GM12878 (cell line): Measurements from ENCODE around the gene ZNF148. TPM values are rescaled to one million over a fixed set of nuclear protein-coding genes. Genes with fewer than 3 reads are reported as not detected.

ENCODE experiments used
- ATAC-seq: fragments of 200-7000 bp; cut with Tn5 transposase; 3 replicates; pipeline ENCODE4 v1.9.1; 2020; ENCODE audit warnings: mild to moderate bottlenecking, moderate library complexity
- BruUV-seq: library from RNA; stranded (reverse); fragments of 400-500 nt; replicated peaks from 2 replicates; lab custom pipeline; 2021; lab: Mats Ljungman, UMichigan
- CTCF ChIA-PET: fragments of 300-600 bp; sonication (Branson Sonifier 250); formaldehyde crosslinking; extraction: SDS; loops from one replicate; lab custom pipeline; 2021; ENCODE audit warnings: inconsistent platforms; lab: Yijun Ruan, JAX
- POLR2A ChIA-PET: fragments of 350-600 bp; formaldehyde crosslinking; extraction: SDS; loops from one replicate; lab custom pipeline; 2021; ENCODE audit warnings: inconsistent platforms; lab: Charles Lee
- RAD21 ChIA-PET: fragments of 300-600 bp; sonication (Branson Sonifier 250); formaldehyde crosslinking; loops from one replicate; lab custom pipeline; 2023; ENCODE audit warnings: antibody characterized with exemption; ENCODE audit not compliant: unreplicated experiment; lab: Charles Lee
- SMC1A ChIA-PET: fragments of 300-600 bp; sonication (Branson Sonifier 250); formaldehyde crosslinking; loops from one replicate; lab custom pipeline; 2023; ENCODE audit not compliant: unreplicated experiment, uncharacterized antibody; lab: Charles Lee
- DNase-seq: peaks from one replicate; pipeline ENCODE4 v3.0.0-alpha.2; 2011; ENCODE audit warnings: low read depth, low spot score
- FAIRE-seq: peaks from 3 replicates; lab custom pipeline; 2011; peaks lifted over from hg19 to GRCh38; lab: Jason Lieb, UNC
- H2AFZ ChIP-seq: 2 replicates; pipeline ENCODE4 v1.6.0; 2011; ENCODE audit warnings: low read depth, low read length, control low read depth; ENCODE audit not compliant: control insufficient read depth
- H3K27ac ChIP-seq: 2 replicates; pipeline ENCODE4 v1.5.1; 2011; ENCODE audit warnings: control low read depth; ENCODE audit not compliant: control insufficient read depth, insufficient read depth
- H3K27me3 ChIP-seq, 2 experiments: replicated peaks in 1 of 2; 2 replicates each; pipeline versions ENCODE4 v1.6.0 to v1.6.1; 2011; ENCODE audit warnings: low read length in 1 of 2; ENCODE audit not compliant: control insufficient read depth in 2 of 2, insufficient read depth in 2 of 2
- H3K36me3 ChIP-seq, 2 experiments: 2 replicates each; pipeline ENCODE4 v1.5.1; 2011; ENCODE audit warnings: low read length in 1 of 2; ENCODE audit not compliant: control insufficient read depth in 2 of 2, insufficient read depth in 2 of 2
- H3K4me1 ChIP-seq: 2 replicates; pipeline ENCODE4 v1.6.1; 2011; ENCODE audit warnings: mild to moderate bottlenecking, low read length, moderate library complexity, mixed read lengths; ENCODE audit not compliant: control insufficient read depth, insufficient read depth
- H3K4me2 ChIP-seq: 2 replicates; pipeline ENCODE4 v1.6.0; 2011; ENCODE audit warnings: control low read depth; ENCODE audit not compliant: control insufficient read depth, insufficient read depth
- H3K4me3 ChIP-seq: fragments of 200-600 bp; sonication (generic); 2 replicates; pipeline ENCODE4 v1.5.1; 2016
- H3K79me2 ChIP-seq: 2 replicates; pipeline ENCODE4 v1.6.0; 2011; ENCODE audit warnings: low read length; ENCODE audit not compliant: control insufficient read depth, insufficient read depth
- H3K9ac ChIP-seq: 2 replicates; pipeline ENCODE4 v1.8.0; 2011; ENCODE audit warnings: low read length, control low read depth, mixed read lengths; ENCODE audit not compliant: control insufficient read depth, insufficient read depth
- H3K9me3 ChIP-seq: replicated peaks from 3 replicates; pipeline ENCODE4 v1.5.1; 2011; ENCODE audit warnings: mild to moderate bottlenecking, low read length; ENCODE audit not compliant: control insufficient read depth, insufficient read depth
- H4K20me1 ChIP-seq: 2 replicates; pipeline ENCODE4 v1.6.0; 2011; ENCODE audit not compliant: control insufficient read depth, insufficient read depth
- CHD4 ChIP-seq: fragments of 200-600 bp; sonication (generic); IDR thresholded peaks from 2 replicates; pipeline ENCODE4 v1.6.1; 2016; ENCODE audit warnings: mild to moderate bottlenecking
- MEF2A ChIP-seq: IDR thresholded peaks from 2 replicates; pipeline ENCODE4 v1.6.1; 2011; ENCODE audit warnings: low read depth, mild to moderate bottlenecking, low read length, moderate library complexity; ENCODE audit not compliant: insufficient read depth
- POU2F2 ChIP-seq: IDR thresholded peaks from 3 replicates; pipeline ENCODE4 v1.6.1; 2011; ENCODE audit warnings: low read depth, mild to moderate bottlenecking, low read length, borderline replicate concordance
- RAD21 ChIP-seq: IDR thresholded peaks from 2 replicates; pipeline ENCODE4 v1.6.1; 2011; ENCODE audit warnings: mild to moderate bottlenecking, low read depth, low read length, moderate library complexity; ENCODE audit not compliant: insufficient read depth
- SMARCA5 ChIP-seq: fragments of 450-650 bp; IDR thresholded peaks from 2 replicates; pipeline ENCODE4 v1.6.1; 2017; ENCODE audit warnings: mild to moderate bottlenecking
- SREBF1 ChIP-seq: IDR thresholded peaks from 2 replicates; pipeline ENCODE4 v1.6.1; 2012; ENCODE audit warnings: mild to moderate bottlenecking, low read length
- TAF1 ChIP-seq: IDR thresholded peaks from 2 replicates; pipeline ENCODE4 v1.6.1; 2011; ENCODE audit warnings: mild to moderate bottlenecking, low read depth, low read length, borderline replicate concordance
- ZNF217 ChIP-seq: fragments of 450-650 bp; IDR thresholded peaks from 2 replicates; pipeline ENCODE4 v1.6.1; 2017; ENCODE audit warnings: antibody characterized with exemption, mild to moderate bottlenecking
- ZNF384 ChIP-seq: IDR thresholded peaks from 2 replicates; pipeline ENCODE4 v1.6.1; 2012; ENCODE audit warnings: low read depth, mild to moderate bottlenecking, low read length, improper control_type of control experiment, borderline replicate concordance
- WGBS: methylation state at CpG from one replicate; pipeline ENCODE4 v1.1.6; 2016; ENCODE audit warnings: low lambda C conversion rate; ENCODE audit not compliant: insufficient replicate concordance, insufficient coverage; ENCODE audit errors: missing lambda C conversion rate; 5-methylcytosine and 5-hydroxymethylcytosine counted together
- in situ Hi-C: fragments of 300-500 bp; cut with MboI; formaldehyde crosslinking; loops from 9 replicates; pipeline ENCODE4 v1.14.3; 2018; ENCODE audit warnings: mixed read lengths
- intact Hi-C: fragments of 100-400 bp; cut with micrococcal nuclease; formaldehyde crosslinking; loops from one replicate; pipeline ENCODE4 v1.14.2; 2022; ENCODE audit not compliant: unreplicated experiment
- polyA plus RNA-seq, 11 experiments: library from polyadenylated mRNA; depleted of rRNA in 4 of 11; unstranded in 6 of 11; stranded (reverse) in 5 of 11; fragments of >200 nt; fragmentation: Nextera tagmentation in 4 of 11; fragmentation: Illumina TruSeq in 1 of 11; extraction: Ambion mirVana in 4 of 11; extraction: Trizol in 1 of 11; gene quantifications; 1 replicate in 1 of 11; 2 replicates in 10 of 11; pipeline versions ENCODE4 v1.2.1 to v1.2.3, GENCODE V29; 2011 to 2016; ENCODE audit warnings: inconsistent platforms in 2 of 11, missing spikeins in 2 of 11, low read depth in 1 of 11
- total RNA-seq, 4 experiments: library from RNA; depleted of rRNA in 3 of 4; stranded (reverse); fragments of >200 nt in 3 of 4; fragmentation: Illumina TruSeq in 1 of 4; extraction: Trizol in 1 of 4; gene quantifications; 2 replicates each; pipeline versions ENCODE4 v1.2.1 to v1.2.3, GENCODE V29; 2013 to 2021
- TF ChIP-seq, protein P1 (sequence below): fragments of 450-650 bp; IDR thresholded peaks from 2 replicates; pipeline ENCODE4 v1.6.1; 2017; ENCODE audit warnings: borderline replicate concordance
- TF ChIP-seq, protein P2 (sequence below): fragments of 450-650 bp; formaldehyde crosslinking; IDR thresholded peaks from 2 replicates; pipeline ENCODE4 v1.4.0; 2020; ENCODE audit warnings: mild to moderate bottlenecking, moderate library complexity
- TF ChIP-seq, protein P3 (sequence below): fragments of 450-650 bp; IDR thresholded peaks from 2 replicates; pipeline ENCODE4 v1.6.1; 2018; ENCODE audit warnings: borderline replicate concordance, mild to moderate bottlenecking; ENCODE audit not compliant: partially characterized antibody

The ZNF148 gene
- total and polyA plus RNA-seq, 10 of the 15 experiments (the other 5 are each of a cell fraction or from before 2014, with no cell fraction given) = 8.6 to 40.4 (median 26.7) TPM

DNA sequence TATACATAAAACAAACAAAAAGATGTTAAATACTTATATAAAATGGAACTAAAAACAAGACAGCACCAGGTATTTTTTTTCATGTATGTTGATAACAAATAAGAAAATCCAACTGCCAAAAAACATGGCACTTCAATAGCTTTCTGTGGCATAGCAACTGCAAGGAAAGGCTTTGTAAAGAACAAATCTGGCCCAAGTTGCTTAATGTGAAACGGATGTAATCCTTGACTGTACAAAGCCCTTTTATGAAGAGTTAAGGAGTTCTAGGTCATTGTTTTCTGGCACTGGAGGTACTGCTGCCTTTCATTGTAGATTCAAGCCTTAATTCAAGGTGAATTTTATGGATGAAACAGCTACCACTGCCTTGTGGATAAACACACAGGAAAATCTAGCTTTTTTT, 93.7 kb downstream of the ZNF148 start:
- no peaks in the 10 kb centered on the region for H4K20me1 ChIP-seq
- intact Hi-C loops = loop anchor here (10.0 kb wide), 1 partner anchor 153 kb away; no protein-coding TSS in a partner anchor
- TF ChIP-seq, protein P1, sequence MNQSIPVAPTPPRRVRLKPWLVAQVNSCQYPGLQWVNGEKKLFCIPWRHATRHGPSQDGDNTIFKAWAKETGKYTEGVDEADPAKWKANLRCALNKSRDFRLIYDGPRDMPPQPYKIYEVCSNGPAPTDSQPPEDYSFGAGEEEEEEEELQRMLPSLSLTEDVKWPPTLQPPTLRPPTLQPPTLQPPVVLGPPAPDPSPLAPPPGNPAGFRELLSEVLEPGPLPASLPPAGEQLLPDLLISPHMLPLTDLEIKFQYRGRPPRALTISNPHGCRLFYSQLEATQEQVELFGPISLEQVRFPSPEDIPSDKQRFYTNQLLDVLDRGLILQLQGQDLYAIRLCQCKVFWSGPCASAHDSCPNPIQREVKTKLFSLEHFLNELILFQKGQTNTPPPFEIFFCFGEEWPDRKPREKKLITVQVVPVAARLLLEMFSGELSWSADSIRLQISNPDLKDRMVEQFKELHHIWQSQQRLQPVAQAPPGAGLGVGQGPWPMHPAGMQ = no peak
- TF ChIP-seq, protein P2, sequence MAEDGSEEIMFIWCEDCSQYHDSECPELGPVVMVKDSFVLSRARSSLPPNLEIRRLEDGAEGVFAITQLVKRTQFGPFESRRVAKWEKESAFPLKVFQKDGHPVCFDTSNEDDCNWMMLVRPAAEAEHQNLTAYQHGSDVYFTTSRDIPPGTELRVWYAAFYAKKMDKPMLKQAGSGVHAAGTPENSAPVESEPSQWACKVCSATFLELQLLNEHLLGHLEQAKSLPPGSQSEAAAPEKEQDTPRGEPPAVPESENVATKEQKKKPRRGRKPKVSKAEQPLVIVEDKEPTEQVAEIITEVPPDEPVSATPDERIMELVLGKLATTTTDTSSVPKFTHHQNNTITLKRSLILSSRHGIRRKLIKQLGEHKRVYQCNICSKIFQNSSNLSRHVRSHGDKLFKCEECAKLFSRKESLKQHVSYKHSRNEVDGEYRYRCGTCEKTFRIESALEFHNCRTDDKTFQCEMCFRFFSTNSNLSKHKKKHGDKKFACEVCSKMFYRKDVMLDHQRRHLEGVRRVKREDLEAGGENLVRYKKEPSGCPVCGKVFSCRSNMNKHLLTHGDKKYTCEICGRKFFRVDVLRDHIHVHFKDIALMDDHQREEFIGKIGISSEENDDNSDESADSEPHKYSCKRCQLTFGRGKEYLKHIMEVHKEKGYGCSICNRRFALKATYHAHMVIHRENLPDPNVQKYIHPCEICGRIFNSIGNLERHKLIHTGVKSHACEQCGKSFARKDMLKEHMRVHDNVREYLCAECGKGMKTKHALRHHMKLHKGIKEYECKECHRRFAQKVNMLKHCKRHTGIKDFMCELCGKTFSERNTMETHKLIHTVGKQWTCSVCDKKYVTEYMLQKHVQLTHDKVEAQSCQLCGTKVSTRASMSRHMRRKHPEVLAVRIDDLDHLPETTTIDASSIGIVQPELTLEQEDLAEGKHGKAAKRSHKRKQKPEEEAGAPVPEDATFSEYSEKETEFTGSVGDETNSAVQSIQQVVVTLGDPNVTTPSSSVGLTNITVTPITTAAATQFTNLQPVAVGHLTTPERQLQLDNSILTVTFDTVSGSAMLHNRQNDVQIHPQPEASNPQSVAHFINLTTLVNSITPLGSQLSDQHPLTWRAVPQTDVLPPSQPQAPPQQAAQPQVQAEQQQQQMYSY (CRISPR knock-in tag) = no peak
- no peak for TF ChIP-seq ZNF217
- no peak for TF ChIP-seq MEF2A
- no peak for TF ChIP-seq ZNF384
- no peak for TF ChIP-seq TAF1
- no peak for TF ChIP-seq CHD4
- no peak for TF ChIP-seq SMARCA5
- TF ChIP-seq POU2F2 = no peak
- TF ChIP-seq SREBF1 = no peak
- no peak for TF ChIP-seq RAD21
- TF ChIP-seq, protein P3, sequence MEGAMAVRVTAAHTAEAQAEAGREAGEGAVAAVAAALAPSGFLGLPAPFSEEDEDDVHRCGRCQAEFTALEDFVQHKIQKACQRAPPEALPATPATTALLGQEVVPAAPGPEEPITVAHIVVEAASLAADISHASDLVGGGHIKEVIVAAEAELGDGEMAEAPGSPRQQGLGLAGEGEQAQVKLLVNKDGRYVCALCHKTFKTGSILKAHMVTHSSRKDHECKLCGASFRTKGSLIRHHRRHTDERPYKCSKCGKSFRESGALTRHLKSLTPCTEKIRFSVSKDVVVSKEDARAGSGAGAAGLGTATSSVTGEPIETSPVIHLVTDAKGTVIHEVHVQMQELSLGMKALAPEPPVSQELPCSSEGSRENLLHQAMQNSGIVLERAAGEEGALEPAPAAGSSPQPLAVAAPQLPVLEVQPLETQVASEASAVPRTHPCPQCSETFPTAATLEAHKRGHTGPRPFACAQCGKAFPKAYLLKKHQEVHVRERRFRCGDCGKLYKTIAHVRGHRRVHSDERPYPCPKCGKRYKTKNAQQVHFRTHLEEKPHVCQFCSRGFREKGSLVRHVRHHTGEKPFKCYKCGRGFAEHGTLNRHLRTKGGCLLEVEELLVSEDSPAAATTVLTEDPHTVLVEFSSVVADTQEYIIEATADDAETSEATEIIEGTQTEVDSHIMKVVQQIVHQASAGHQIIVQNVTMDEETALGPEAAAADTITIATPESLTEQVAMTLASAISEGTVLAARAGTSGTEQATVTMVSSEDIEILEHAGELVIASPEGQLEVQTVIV = no peak
- in situ Hi-C loops = no loop called here
- H2AFZ ChIP-seq = no peak overlapping the region
- 91% methylated on average over 1 of the region's 1 CpG for WGBS
- no peaks in the 10 kb centered on the region for H3K79me2 ChIP-seq
- no peaks in the 10 kb centered on the region for H3K4me1 ChIP-seq
- no peak overlapping the region for H3K9ac ChIP-seq
- ChIA-PET POLR2A (interaction anchor here (0.9 kb wide), 1 partner anchor 15 kb away, joined by 3 read pairs; no protein-coding TSS in a partner anchor), SMC1A (interaction anchor here (0.6 to 1.8 kb wide), 7 partner anchors 8 to 258 kb away, joined by 3 to 12 read pairs (median 5); no protein-coding TSS in a partner anchor), CTCF (interaction anchor here (1.1 to 1.6 kb wide), 4 partner anchors 9 to 29 kb away, joined by 3 to 5 read pairs (median 4); no protein-coding TSS in a partner anchor), RAD21 (no interaction called here)
- no peaks in the 10 kb centered on the region for H3K27me3 ChIP-seq
- no peak overlapping the region for H3K27ac ChIP-seq
- H3K36me3 ChIP-seq = peaks cover 0 to 6% of the 10 kb centered on the region in 2 experiments; a peak in 2 of 4 replicates
- H3K4me3 ChIP-seq = no peak overlapping the region
- no peak for ATAC-seq
- DNase-seq = no peak
- H3K9me3 ChIP-seq = no peaks in the 10 kb centered on the region
- FAIRE-seq = peak; percentile 35
- H3K4me2 ChIP-seq = no peak overlapping the region
- no TSS peak for BruUV-seq
